Measurements from ENCODE around the gene HSPA4. TPM values are rescaled to one million over a fixed set of nuclear protein-coding genes. Genes with fewer than 3 reads are reported as not detected.

Gene HSPA4
- total RNA-seq, 2 experiments from 2014 or later: 88.2 to 94.6 TPM

DNA sequence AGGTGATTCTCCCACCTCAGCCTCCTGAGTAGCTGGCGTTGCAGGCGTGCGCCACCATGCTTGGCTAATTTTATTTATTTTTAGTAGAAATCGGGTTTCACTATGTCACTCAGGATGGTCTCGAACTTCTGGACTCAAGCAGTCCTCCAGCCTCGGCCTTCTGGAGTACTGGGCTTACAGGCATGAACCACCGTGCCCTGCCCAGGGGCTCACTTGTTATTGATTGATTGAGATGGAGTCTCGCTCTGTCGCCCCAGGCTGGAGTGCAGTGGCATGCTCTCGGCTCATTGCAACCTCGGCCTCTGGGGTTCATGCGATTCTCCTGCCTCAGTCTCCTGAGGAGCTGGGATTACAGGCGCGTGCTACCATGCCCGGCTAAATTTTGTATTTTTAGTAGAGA is 1.6 kb downstream of the HSPA4 start:
- no peak for DNase-seq
- peaks cover 61% of the 10 kb centered on the region for H3K4me1 Mint-ChIP-seq
- H3K9me3 Mint-ChIP-seq: no peaks in the 10 kb centered on the region
- ChIA-PET POLR2A (interaction anchor here (2.6 kb wide), 1 partner anchor 16 kb away, joined by 12 read pairs; no protein-coding TSS in a partner anchor), CTCF (no interaction called here)
- H3K27me3 Mint-ChIP-seq: no peaks in the 10 kb centered on the region
- H3K27ac Mint-ChIP-seq: peak overlapping the region; percentile 26
- peak overlapping the region; percentile 97 for H3K4me3 Mint-ChIP-seq
- H3K36me3 Mint-ChIP-seq (ENCODE audit: low read depth): peaks cover 23% of the 10 kb centered on the region

DNA sequence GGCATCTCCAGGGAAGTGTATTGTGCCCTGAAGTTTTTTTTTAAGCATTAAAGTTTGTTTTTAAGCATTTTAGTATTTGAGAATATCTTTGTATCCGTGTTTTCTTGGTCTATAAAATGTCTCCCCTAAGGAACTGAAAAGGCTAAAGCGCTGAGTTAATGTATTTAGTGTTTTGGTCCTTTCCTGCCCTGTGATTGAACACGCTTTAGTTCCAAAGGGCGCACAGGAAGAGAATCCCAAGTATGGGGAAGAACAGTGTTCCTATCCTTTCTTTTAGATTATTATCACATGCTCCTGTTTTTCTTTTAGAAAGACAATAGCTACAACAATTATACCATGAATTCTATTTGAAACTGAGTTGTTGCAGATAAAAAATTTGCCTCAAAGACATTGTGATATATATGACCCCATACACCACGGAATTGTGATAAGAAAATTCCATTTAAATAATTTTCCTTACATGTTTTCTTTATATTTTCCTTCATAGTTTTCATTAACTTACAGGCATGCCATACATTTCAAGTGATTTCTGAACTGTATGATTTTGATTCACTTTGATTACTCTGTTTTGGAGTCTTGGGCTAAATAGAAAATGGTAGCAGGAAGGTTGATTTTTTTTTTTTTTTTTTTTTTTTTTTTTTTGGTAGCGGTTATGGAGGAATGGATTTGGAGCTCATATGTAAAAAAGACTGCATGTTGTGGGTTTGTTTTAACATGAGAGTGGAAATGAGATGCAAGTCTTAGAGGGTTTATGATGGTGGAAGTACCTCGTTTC is 3.1 kb downstream of the HSPA4 start:
- CTCF ChIA-PET: interaction anchor here (0.7 kb wide), 1 partner anchor 643 kb away, joined by 3 read pairs; no protein-coding TSS in a partner anchor
- POLR2A ChIA-PET: interaction anchor here (0.6 to 1.4 kb wide), 2 partner anchors 28 to 178 kb away, joined by 3 to 4 read pairs; no protein-coding TSS in a partner anchor
- H3K4me3 Mint-ChIP-seq: no peak overlapping the region
- H3K36me3 Mint-ChIP-seq (ENCODE audit: low read depth): peaks cover 23% of the 10 kb centered on the region
- DNase-seq: no peak
- H3K27me3 Mint-ChIP-seq: no peaks in the 10 kb centered on the region
- H3K9me3 Mint-ChIP-seq: no peaks in the 10 kb centered on the region
- peaks cover 57% of the 10 kb centered on the region for H3K4me1 Mint-ChIP-seq
- H3K27ac Mint-ChIP-seq: no peak overlapping the region

- peaks cover 15% of the 10 kb centered on the region for H3K36me3 Mint-ChIP-seq (ENCODE audit: low read depth)
- no peak overlapping the region for H3K27ac Mint-ChIP-seq
- no peak overlapping the region for H3K4me3 Mint-ChIP-seq
- H3K4me1 Mint-ChIP-seq: peaks cover 50% of the 10 kb centered on the region
- H3K9me3 Mint-ChIP-seq: no peaks in the 10 kb centered on the region
- no peaks in the 10 kb centered on the region for H3K27me3 Mint-ChIP-seq
- POLR2A ChIA-PET: no interaction called here
- no peak for DNase-seq
- CTCF ChIA-PET: interaction anchor here (1.0 kb wide), 1 partner anchor 12 kb away, joined by 3 read pairs; no protein-coding TSS in a partner anchor
These were observed 5.1 kb downstream of the HSPA4 start for GRCh38 chr5:133056891-133057290.

DNA sequence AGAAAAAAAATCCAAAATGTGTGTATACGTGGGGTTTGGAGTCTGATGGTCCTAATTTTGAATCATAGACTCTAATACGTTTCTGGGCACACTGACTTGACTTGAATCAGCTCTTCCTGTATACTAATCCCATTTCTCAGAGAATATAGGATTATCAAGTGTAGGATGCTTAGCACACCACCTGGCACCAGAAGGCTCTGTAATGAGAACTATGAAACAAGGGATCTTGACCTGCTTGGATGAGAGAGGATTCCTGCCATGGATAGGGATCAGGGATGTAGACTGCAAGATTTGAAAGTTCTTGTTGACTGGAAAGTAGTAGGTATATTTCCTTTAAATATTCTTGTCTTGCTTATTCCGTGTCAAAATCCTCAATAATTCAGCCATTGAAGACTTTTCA is 7.8 kb downstream of the HSPA4 start:
- Mint-ChIP-seq H3K27ac (no peak overlapping the region), H3K4me1 (peaks cover 42% of the 10 kb centered on the region), H3K36me3 (ENCODE audit: low read depth) (peaks cover 8% of the 10 kb centered on the region), H3K4me3 (no peak overlapping the region), H3K27me3 (no peaks in the 10 kb centered on the region), H3K9me3 (no peaks in the 10 kb centered on the region)
- ChIA-PET CTCF (no interaction called here), POLR2A (no interaction called here)
- no peak for DNase-seq

- peaks cover 21% of the 10 kb centered on the region for H3K36me3 Mint-ChIP-seq (ENCODE audit: low read depth)
- CTCF ChIA-PET: no interaction called here
- H3K4me3 Mint-ChIP-seq: no peak overlapping the region
- no peak for DNase-seq
- no peaks in the 10 kb centered on the region for H3K27me3 Mint-ChIP-seq
- peaks cover 27% of the 10 kb centered on the region for H3K4me1 Mint-ChIP-seq
- POLR2A ChIA-PET: interaction anchor here (0.7 to 1.9 kb wide), 2 partner anchors 10 to 285 kb away, joined by 3 to 10 read pairs; partner anchors contain the start of gene HSPA4
- no peaks in the 10 kb centered on the region for H3K9me3 Mint-ChIP-seq
- H3K27ac Mint-ChIP-seq: no peak overlapping the region
These were observed 10.5 kb downstream of the HSPA4 start for GRCh38 chr5:133062276-133062675.

DNA sequence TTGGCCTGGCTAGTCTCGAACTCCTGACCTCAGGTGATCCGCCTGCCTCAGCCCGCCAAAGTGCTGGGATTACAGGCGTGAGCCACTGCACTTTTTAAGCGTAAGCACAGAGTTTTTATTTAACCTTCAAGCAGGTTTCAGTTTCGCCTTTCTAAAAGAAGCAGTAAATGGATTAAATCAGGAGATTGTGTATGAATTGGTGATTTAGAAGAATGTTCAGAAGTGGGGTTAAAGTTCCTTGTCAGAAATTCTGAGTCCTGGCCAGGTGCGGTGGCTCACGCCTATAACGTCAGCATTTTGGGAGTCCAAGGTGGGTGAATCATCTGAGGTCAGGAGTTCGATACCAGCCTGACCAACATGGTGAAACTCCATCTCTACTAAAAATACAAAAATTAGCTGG is 12.2 kb downstream of the HSPA4 start:
- Mint-ChIP-seq H3K9me3 (no peaks in the 10 kb centered on the region), H3K4me3 (no peak overlapping the region), H3K27me3 (no peaks in the 10 kb centered on the region), H3K36me3 (ENCODE audit: low read depth) (peaks cover 36% of the 10 kb centered on the region), H3K4me1 (peaks cover 19% of the 10 kb centered on the region), H3K27ac (no peak overlapping the region)
- ChIA-PET CTCF (no interaction called here), POLR2A (interaction anchor here (1.9 kb wide), 1 partner anchor 12 kb away, joined by 10 read pairs; the partner anchor contains the start of gene HSPA4)
- DNase-seq: no peak

- DNase-seq: no peak
- H3K4me3 Mint-ChIP-seq: no peak overlapping the region
- CTCF ChIA-PET: no interaction called here
- H3K27ac Mint-ChIP-seq: no peak overlapping the region
- H3K9me3 Mint-ChIP-seq: no peaks in the 10 kb centered on the region
- POLR2A ChIA-PET: no interaction called here
- peaks cover 15% of the 10 kb centered on the region for H3K4me1 Mint-ChIP-seq
- peaks cover 48% of the 10 kb centered on the region for H3K36me3 Mint-ChIP-seq (ENCODE audit: low read depth)
- H3K27me3 Mint-ChIP-seq: no peaks in the 10 kb centered on the region
These were observed 13.7 kb downstream of the HSPA4 start for GRCh38 chr5:133065471-133065870.

DNA sequence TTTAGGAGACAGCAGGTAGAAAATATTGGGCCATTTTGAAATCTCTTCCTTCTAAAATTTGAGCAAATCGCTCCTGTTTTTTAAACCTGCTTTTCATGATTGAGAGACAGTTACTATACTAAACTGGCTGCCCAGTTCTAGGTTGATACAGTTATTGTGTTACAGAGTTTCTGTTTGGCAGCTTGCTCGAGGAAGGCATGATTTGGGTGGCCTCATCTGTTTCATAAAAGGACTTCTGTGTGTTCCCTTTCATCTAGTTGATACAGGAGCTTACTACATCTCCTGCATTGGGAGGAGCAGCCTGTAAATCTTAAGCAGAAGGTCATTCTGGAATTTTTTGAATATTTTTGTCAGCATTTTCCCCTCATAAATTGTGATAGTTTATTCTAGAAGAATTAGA is 14.2 kb downstream of the HSPA4 start:
- peaks cover 15% of the 10 kb centered on the region for H3K4me1 Mint-ChIP-seq
- ChIA-PET CTCF (no interaction called here), POLR2A (no interaction called here)
- no peak overlapping the region for H3K27ac Mint-ChIP-seq
- no peak overlapping the region for H3K4me3 Mint-ChIP-seq
- peaks cover 53% of the 10 kb centered on the region for H3K36me3 Mint-ChIP-seq (ENCODE audit: low read depth)
- no peak for DNase-seq
- no peaks in the 10 kb centered on the region for H3K27me3 Mint-ChIP-seq
- no peaks in the 10 kb centered on the region for H3K9me3 Mint-ChIP-seq

- Mint-ChIP-seq H3K4me3 (no peak overlapping the region), H3K9me3 (no peaks in the 10 kb centered on the region), H3K27me3 (no peaks in the 10 kb centered on the region), H3K36me3 (ENCODE audit: low read depth) (peaks cover 78% of the 10 kb centered on the region), H3K4me1 (peaks cover 6% of the 10 kb centered on the region), H3K27ac (peak overlapping the region; percentile 22)
- POLR2A ChIA-PET: interaction anchor here (1.7 kb wide), 1 partner anchor 21 kb away, joined by 6 read pairs; the partner anchor contains the start of gene HSPA4
- CTCF ChIA-PET: interaction anchor here (0.7 kb wide), 1 partner anchor 955 kb away, joined by 4 read pairs; no protein-coding TSS in a partner anchor
- no peak for DNase-seq
These were observed 20.2 kb downstream of the HSPA4 start for GRCh38 chr5:133072021-133072420.

DNA sequence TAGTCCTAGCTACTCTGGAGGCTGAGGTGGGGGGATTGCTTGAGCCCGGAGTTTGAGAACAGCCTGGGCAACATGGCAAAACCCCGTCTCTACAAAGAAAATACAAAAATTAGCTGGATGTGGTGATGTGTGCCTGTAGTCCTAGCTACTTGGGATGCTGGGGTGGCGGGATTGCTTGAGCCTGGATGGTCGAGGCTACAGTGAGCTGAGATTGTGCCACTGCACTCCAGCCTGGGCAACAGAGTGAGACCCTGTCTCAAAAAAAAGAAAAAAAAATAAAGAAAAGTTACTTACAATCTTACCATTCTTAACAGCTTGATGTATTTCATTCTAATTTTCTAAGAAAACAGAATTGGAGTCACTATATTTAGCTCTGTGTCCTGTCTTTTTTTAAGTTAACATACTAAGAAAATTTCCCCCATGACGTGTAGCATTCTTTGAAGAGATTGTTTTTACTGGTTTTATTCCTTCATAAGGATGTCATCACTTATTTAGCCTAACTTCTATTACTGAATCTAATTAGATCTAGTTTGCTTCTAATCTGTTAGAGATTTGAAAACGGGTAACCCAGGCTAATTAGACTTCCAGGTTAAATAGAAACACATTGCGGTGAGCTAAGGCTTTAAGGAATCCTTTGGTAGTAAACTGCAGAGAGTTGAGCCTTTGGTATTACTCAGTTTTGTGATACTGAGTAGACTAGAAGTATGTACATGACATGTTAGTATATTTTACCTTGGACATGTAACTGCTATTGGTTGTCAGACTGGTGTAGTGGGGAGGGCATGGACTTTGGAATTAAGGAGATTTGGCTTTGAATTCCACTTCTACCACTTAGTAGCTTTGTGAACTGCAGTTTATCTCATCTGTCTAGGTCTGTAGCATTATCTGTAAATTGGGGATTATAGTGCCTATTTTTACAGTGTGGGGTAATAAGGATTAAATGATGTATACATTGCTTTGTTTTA is 24.0 kb downstream of the HSPA4 start:
- Mint-ChIP-seq H3K36me3 (ENCODE audit: low read depth) (peaks cover 59% of the 10 kb centered on the region), H3K4me3 (no peak overlapping the region), H3K9me3 (no peaks in the 10 kb centered on the region), H3K27ac (no peak overlapping the region), H3K4me1 (peaks cover 15% of the 10 kb centered on the region), H3K27me3 (no peaks in the 10 kb centered on the region)
- ChIA-PET POLR2A (interaction anchor here (0.8 kb wide), 1 partner anchor 25 kb away, joined by 3 read pairs; the partner anchor contains the start of gene HSPA4), CTCF (no interaction called here)
- no peak for DNase-seq

DNA sequence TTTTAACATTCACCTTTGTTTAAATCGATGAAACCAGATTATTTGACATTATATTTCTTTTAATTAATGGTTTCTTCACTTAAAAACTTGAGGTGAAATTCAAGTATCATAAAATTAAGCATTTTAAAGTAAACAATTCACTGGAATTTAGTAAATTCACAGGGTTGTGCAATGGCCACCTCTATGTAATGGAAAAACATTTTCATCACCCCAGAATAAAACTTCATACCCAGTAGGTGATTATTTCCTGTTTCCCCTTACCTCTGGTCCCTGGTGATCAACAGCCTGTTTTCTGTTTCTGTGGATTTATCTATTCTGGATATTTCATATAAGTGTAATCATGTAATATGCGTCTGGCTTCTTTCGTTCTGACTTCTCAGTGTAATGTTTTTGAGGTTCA is 27.2 kb downstream of the HSPA4 start:
- DNase-seq: no peak
- H3K36me3 Mint-ChIP-seq (ENCODE audit: low read depth): peaks cover 45% of the 10 kb centered on the region

DNA sequence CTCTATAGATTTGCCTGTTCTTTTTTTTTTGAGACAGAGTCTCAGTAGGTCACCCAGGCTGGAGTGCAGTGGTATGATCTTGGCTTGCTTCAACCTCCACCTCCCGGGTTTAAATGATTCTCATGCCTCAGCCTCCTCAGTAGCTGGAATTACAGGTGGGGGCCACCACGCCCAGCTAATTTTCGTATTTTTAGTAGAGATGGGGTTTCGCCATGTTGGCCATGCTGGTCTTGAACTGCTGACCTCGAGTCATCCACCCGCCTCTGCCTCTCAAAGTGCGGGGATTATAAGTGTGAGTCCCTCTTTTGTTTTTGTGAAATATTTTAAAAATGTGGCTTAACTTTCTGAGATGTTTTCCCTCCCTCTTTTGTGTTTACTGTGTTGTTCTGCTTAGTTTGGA is 29.2 kb downstream of the HSPA4 start:
- ChIA-PET CTCF (no interaction called here), POLR2A (no interaction called here)
- no peak overlapping the region for H3K4me3 Mint-ChIP-seq
- no peaks in the 10 kb centered on the region for H3K27me3 Mint-ChIP-seq
- no peaks in the 10 kb centered on the region for H3K9me3 Mint-ChIP-seq
- no peak overlapping the region for H3K27ac Mint-ChIP-seq
- H3K4me1 Mint-ChIP-seq: peaks cover 16% of the 10 kb centered on the region
- DNase-seq: no peak
- H3K36me3 Mint-ChIP-seq (ENCODE audit: low read depth): peaks cover 29% of the 10 kb centered on the region

More for the DNA sequence above, 27.2 kb downstream of the HSPA4 start:
- Mint-ChIP-seq H3K4me1 (peaks cover 16% of the 10 kb centered on the region), H3K9me3 (no peaks in the 10 kb centered on the region), H3K27me3 (no peaks in the 10 kb centered on the region), H3K27ac (no peak overlapping the region), H3K4me3 (no peak overlapping the region)
- CTCF ChIA-PET: interaction anchor here (0.6 kb wide), 2 partner anchors 337 to 546 kb away, joined by 3 read pairs; no protein-coding TSS in a partner anchor
- POLR2A ChIA-PET: no interaction called here

DNA sequence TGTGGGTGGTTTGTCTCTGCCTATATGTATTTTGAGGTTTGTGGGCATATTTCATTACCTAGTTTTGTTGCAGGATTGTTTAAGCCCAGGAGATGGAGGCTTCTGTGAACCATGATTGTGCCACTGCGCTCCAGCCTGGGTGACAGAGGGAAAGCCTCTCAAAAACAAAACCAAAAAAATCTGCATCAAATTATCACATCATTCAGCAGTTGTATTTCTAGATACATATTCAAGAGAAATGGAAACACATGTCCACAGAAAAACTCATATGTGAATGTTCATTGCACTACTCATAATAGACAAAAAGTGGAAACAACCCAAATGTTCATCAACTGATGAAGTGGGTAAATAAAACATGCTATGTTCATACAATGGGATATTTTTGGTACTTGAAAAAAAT is 29.9 kb downstream of the HSPA4 start:
- ChIA-PET CTCF (no interaction called here), POLR2A (no interaction called here)
- Mint-ChIP-seq H3K4me1 (peaks cover 16% of the 10 kb centered on the region), H3K36me3 (ENCODE audit: low read depth) (peaks cover 25% of the 10 kb centered on the region), H3K27ac (no peak overlapping the region), H3K4me3 (no peak overlapping the region), H3K9me3 (no peaks in the 10 kb centered on the region), H3K27me3 (no peaks in the 10 kb centered on the region)
- no peak for DNase-seq
